ENCODE measurements around the gene SOBP.

- no peak for TF ChIP-seq CTCF (IDR thresholded peaks at IDR 0.05)
- TF ChIP-seq POLR2A (IDR thresholded peaks at IDR 0.05): no peak
Observed at GRCh38 chr6:107582086-107582485, 92.2 kb downstream of the SOBP start.
